ENCODE results near the gene SPSB1.
"Not testable (repeated sequence)": the region's sequence is repeated elsewhere in the genome, so short reads cannot be mapped to it uniquely, and the experiment has no call there.

SPSB1 gene

DNA sequence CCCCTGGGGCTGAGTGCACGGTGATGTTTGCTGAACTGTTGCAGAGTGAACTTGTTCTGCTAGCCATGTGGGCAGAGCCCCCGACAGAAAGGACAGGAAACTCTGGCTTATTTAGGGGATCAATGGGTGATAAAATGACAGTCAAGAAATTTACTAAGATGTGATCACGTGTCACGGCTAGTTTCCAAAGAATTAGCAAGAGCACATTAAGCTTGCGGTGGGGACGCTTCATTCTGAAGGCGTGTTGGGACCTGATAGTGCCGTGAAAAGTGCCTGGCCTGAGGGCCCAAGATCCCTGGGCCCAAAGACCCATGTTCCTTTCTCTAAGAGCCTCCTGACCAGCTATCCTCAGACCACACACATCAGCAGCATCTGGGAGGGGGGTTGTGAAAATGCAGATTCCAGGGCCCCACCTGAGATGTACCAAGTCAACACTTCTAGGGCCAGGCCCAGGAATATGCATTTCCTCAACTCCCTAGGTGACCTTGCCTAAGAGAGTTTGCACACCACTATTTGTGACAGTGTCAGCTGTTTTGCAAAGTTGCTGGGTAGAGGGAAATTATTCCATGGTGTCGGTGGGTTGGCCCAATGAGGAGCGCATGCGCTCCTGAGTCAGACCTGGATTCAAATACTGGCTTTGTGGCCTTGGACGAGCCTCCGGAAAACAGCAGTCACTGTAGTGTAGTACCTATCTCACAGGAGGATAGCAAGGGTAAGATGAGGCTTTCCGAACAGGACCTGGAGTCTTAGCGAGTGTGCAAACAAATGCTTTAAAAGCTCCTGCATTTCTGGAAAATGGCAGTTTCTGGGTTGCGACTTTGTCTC is 77.5 kb downstream of the SPSB1 start:
- no peak for DNase-seq

- DNase-seq = no peak
Measured at GRCh38 chr1:9371391-9371935, 78.8 kb downstream of the SPSB1 start.

- DNase-seq = no peak
Measured at GRCh38 chr1:9371951-9372350, 79.3 kb downstream of the SPSB1 start.

- DNase-seq = no peak
Measured at GRCh38 chr1:9373619-9374018, 80.9 kb downstream of the SPSB1 start.

DNA sequence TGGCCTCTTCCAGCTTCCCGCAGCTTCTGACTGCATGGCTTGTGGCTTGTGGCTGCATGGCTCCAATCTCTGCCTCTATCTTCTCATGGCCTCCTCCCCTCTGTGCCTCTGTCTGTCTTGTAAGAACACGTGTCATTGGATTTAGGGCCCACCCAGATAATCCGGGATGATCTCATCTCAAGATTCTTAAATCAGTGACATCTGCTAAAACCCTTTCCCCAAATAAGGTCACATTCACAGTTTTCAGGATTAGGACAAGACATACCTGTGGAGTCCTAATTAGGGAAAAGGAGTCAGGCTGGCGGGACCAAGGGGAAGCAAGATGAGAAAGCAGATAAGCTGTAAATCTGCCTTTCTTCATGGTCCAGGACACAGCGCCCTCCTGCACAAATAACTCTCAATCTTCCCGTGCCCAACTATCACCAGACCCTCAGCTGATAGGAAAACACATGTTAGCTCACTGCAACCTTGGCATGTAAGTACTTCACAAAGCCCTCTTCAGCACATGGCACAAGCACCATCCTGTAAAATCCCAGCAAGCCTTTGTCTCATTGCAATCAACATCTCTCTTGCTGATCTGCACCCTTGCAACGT is 82.2 kb downstream of the SPSB1 start:
- no peak for DNase-seq

DNA sequence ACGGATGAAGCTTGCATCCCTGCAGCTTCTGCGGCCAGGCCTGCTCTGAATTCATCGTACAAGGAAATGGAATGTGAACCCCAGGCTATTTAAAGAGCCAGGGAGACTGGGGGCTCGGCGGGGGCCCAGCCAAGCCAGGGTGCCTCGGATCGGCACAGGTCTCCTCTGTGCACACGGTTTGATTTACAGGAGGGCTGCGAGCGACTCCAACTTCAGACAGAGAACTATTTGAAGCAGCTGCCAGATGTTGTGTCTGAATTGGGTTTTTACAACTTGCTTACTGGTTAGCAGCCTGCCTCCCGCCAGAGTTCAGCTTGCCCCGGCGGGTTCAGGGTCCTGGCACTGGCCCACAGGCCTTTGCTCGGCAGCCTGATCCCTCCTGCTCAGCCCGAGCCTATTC is 83.2 kb downstream of the SPSB1 start:
- DNase-seq = no peak

DNA sequence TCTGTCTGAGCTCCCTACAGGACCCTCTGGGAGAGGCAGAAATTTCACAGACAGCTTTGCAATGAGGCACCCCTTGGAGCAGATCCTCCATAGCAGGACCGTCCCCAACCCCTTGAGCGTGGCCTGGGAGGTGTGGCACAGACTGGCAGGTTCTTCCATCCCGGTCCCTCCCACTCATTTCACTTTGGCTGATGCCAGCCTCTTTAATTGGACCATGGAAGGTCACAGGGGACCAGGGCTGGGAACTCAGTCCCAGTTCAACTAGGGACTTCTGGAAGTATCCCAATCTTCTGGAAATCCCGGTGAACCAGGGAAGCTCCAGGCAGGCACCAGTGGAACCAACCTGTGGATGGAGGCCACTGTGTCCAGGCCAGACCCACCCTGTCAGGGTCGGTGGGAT is 83.7 kb downstream of the SPSB1 start:
- DNase-seq = no peak

DNA sequence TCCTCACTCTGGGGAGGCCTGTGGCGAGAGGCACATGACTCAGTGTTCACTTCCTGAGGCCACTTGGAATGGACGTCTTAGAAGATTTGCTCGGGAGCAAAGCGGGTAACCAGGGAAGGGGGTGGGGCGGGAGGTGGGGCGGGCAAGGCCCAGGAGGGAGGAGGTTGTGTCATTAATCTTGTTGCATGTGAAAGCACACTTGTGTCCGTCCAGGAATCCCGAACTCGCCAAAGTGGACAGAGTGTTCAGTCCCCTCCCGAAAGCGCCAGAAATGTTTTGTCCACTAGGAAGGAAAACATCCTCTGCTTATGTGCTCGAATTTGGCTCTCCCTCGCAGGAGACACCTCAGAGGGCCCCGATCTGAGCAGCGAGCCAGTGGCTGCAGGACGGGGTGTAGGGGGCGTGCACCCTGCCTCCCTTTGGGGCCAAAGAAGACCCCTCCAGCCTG is 84.2 kb downstream of the SPSB1 start:
- DNase-seq = no peak

- no peak for DNase-seq
Measured at GRCh38 chr1:9378801-9379200, 86.1 kb downstream of the SPSB1 start.

DNA sequence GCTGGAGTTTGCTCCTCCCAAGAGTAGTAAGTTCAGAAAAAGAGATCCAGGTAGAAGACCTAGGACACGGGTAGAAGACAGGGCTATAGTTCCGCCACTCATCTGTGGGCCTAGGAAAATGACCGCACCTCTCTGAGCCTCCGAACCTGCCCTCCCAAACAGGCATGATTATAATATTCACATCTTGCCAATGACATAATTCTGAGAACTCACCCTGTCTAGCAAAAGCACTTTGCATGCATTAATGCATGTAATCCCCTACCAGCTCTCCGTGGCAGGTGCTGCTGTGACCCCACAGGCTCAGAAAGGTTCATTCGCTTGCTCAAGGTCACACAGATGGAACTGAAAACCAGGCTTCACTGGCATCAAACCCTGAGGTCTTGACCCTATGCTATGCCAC is 88.0 kb downstream of the SPSB1 start:
- no peak for DNase-seq

DNA sequence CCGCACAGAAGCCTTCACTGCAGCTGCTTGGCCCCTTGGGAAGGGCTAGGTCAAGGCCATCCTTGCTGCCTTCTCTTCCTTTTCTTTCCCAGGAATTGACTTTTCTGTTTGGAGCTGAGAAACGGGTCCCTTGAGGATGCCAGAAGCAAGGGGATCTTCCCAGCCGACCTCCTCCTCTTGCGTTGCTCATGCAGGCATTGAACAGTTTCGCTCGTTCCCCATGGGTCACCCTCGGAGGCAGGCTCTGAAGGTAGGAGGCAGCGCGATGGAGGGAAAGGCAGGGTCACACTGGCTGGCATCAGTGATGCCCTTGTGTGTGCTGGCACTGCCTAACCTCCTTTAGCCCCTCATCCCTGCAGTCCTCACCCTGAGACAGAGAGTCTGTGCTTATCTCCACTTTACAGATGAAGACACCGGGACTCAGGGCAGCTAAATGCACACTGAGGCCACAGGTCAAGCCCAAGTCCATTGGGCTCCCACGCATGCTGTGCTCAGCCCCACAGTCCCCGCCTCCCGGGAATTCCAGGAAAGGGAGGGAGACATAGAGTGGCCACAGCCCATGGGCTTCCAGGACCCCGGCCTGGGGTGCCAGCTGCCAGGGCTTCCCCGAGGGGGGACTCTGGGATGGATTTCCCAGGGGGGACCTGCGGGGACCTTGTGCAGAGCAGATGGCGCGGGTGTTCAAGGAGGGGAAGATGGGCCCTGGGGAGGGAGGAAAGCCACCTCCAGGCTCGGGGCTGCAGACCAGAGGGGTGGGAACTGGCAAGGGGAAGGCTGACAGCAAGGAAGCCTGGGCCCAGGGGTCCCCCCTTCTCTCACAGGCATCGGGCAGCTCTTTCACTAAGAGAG is 90.2 kb downstream of the SPSB1 start:
- DNase-seq = no peak

DNA sequence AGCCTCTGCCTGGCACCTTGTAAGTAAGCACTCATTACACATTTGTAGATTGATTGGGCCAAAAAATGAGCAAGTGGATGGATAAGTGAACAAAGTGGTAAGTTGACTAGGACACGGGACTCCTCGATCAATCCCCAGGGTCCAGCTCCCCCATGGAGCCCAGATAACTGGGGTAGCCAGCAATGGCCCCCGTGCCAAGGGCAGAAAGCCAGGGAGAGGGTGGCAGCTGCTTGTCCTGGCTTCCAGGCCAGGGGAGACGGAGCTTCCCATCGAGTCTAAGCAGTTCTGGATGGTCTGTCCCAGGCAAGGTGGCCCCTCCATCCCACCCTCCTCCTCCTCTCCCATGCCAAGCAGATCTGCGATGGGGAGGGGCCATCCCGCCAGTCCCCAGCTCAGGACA is 91.4 kb downstream of the SPSB1 start:
- no peak for DNase-seq

GRCh38 chr1:9384751-9385245 is 92.1 kb downstream of the SPSB1 start:
- no peak for DNase-seq

GRCh38 chr1:9385392-9385791 is 92.7 kb downstream of the SPSB1 start:
- DNase-seq = not testable (repeated sequence)

DNA sequence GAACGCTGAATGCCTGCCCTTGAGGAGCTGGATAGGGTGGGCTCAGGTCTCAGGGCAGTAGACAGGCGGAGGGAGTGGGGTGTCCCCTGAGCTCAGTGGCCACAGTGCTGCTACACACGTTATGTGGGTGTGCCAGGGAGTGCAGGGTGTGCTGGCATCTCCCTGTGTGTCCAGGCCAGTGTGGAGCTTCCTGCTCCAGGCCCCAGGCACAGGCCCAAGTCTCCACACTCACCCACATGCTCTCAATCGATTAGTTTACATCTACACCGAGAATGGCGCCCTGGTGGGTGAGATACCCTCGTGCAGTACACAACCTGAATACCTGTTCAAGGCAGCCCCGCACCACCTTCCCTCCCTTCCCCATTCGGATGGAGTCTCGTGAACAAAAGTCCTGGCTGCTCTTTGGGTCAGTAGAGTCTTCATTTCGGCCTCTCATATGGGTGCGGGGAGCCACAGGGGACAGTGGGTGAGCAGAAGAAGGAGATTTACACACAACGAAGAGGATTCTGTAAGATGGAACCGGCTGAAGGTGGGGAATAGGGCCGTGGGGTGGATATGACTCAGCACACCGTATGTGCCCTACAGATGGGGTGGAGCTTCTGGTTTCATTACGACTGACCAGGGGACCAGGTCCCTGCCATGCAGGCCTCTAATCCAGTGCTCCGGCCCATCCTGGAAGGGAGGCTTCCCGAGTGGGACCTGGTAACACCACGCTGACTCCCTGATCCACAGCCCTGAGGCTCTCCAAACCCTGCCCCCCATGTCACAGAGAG is 93.3 kb downstream of the SPSB1 start:
- DNase-seq = no peak

DNA sequence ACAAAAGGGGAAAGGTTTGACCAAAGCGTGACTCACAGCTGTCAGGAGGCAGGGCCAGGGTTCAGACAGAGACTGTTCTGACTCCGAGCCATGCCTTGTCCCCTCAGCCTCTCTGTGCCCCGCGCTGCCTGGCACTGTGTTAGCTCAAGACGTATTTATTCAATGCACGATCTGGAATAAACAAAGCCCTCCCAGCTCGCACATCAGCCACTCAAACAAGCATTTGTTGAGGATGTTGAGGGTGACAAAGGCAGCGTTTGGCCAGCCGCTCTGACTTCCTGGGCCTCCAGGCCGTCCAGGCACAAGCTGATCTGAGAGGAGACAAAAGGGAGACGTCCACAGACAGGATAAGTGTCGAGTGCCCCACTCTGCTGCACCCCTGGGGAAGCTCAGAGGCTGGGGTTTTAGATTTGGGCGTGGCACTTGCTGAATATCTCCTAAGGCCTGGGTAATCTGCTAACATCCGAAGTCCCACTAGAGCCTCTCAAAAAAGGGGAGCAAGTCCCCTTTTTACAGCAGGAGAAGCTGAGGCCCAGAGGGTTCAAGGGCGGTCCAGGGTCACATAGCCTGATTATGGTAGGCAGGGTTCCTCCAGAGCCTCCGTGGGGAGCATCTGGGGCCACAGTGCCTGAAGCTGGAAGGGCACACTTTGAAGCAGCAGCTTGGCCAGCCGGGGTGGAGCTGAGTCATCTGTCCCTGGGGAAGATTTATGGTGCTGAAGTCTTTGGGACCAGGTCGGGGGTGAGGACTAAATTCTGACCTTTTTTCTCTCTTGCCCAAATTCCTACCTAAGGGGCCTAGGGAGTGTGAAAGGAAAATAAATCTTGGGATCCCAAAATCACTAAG is 95.9 kb downstream of the SPSB1 start:
- no peak for DNase-seq

DNA sequence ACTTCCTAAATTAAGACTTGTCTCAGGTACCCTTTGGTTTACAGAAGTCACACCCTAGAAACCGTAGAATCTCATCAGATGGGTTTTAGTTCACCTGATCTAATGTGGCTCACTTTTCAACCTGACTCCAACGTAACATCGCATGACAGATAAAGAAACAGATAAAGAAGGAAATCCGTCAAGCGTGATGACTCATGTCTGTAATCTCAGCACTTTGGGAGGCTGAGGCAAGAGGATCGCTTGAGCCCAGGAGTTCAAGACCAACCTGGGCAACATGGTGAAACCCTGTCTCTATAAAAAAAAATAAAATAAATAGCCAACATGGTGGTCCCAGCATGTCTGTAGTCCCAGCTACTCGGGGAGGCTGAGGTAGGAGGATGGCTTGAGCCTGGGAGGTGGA is 97.3 kb downstream of the SPSB1 start:
- no peak for DNase-seq

DNA sequence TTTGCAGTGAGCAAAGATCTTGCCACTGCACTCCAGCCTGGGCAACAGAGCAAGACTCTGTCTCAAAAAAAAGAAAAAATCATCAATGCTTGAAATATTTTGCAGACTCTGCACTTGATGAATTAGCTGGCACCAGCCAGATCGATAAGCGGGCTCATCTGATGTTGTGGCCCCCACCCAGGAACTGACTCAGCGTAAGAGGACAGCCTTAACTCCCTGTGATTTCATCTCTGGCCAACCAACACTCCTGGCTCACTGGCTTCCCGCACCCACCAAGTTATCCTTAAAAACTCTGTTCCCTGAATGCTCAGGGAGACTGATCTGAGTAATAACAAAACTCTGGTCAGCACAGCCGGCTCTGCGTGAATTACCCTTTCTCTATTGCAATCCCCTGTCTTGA is 98.9 kb downstream of the SPSB1 start:
- no peak for DNase-seq

- no peak for DNase-seq
Measured at GRCh38 chr1:9394010-9394409, 101.3 kb downstream of the SPSB1 start.

- DNase-seq = no peak
Measured at GRCh38 chr1:9395018-9395417, 102.3 kb downstream of the SPSB1 start.

DNA sequence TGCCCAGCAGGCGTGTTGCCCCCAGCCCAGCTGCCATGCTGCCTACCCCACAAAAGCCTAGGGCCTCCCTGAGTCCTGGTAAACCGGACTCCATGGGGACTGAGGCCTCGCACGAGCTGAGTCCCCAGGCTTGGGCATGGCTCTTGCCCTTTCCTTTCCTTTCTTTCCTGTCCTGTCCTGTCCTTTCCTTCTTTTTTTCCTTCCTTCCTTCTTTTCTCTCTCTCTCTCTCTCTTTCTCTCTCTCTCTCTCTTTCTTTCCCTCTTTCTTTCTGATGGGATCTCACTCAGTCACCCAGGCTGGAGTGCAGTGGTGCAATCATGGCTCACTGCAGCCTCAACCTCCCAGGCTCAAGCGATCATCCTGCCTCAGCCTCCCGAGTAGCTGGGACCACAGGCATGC is 104.4 kb downstream of the SPSB1 start:
- no peak for DNase-seq

All from activated gamma-delta T cell treated with Interleukin-2 at 50 U/mL for 16 hours (primary cell).